Upper lobe of left lung (tissue), 4 donors: ENCODE measurements around the gene FMNL2.

ENCODE experiments used
- CTCF ChIP-seq, 6 experiments: fragments of 450-650 bp in 4 of 6; fragments of 200-600 bp in 2 of 6; sonication (generic) in 2 of 6; IDR thresholded peaks; one replicate each; pipeline ENCODE4 v1.5.1; 2016 to 2019; ENCODE audit warnings: antibody characterized with exemption in 6 of 6
- EP300 ChIP-seq, 4 donors: sonication (generic); formaldehyde crosslinking; IDR thresholded peaks; one replicate each; pipeline ENCODE4 v1.5.1; 2017; ENCODE audit warnings: antibody characterized with exemption in 4 of 4, control low read depth in 2 of 4
- POLR2A ChIP-seq, 4 donors: fragments of 450-650 bp; IDR thresholded peaks; one replicate each; pipeline ENCODE4 v1.5.1; 2016 to 2017; ENCODE audit warnings: antibody characterized with exemption in 4 of 4, mild to moderate bottlenecking in 2 of 4
- POLR2AphosphoS5 ChIP-seq, 2 donors: sonication (generic); formaldehyde crosslinking; IDR thresholded peaks; one replicate each; pipeline ENCODE4 v1.5.1; 2017; ENCODE audit warnings: antibody characterized with exemption in 2 of 2

- TF ChIP-seq POLR2A (IDR thresholded peaks at IDR 0.05) = no peak
- no peak for TF ChIP-seq CTCF (IDR thresholded peaks at IDR 0.05)
- TF ChIP-seq POLR2AphosphoS5 (IDR thresholded peaks at IDR 0.05) = no peak
- TF ChIP-seq EP300 (IDR thresholded peaks at IDR 0.05) = no peak
Measured at GRCh38 chr2:152600697-152601096, 265.7 kb downstream of the FMNL2 start.
